Measurements from ENCODE around the gene LRMDA. TPM values are rescaled to one million over a fixed set of nuclear protein-coding genes. Genes with fewer than 3 reads are reported as not detected.

LRMDA gene
- total RNA-seq, 2 donors from 2014 or later: 9.6 to 12.6 TPM

DNA sequence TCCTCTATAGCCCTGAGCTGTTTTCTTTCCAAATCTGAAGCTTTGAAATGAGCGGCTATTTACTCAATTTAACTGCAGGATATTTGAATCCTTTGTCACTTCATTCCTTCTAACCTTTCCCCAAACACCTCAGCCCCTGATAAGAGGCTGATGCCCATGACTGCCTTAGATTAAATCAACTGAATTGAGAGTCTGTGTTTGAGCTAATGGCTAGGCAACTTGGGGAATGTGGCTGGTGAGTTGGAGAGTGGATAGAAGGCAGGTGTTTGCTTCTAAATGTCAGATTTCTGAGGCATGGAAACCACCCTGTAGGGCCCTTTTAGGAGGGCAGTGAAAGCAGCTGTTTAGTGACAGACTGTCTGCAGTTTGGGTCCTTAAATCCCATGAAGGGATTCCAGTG, 759.9 kb downstream of the LRMDA start:
- no peaks in the 10 kb centered on the region for H3K9me3 ChIP-seq
- no peak overlapping the region for H3K27ac ChIP-seq
- no peak for TF ChIP-seq POLR2A (IDR thresholded peaks at IDR 0.05)
- no peak for TF ChIP-seq CTCF (IDR thresholded peaks at IDR 0.05)
- no peak for TF ChIP-seq POLR2AphosphoS5 (IDR thresholded peaks at IDR 0.05)
- intact Hi-C loops (cut with DNase I): no loop called here
- H3K27me3 ChIP-seq (replicated peaks; ENCODE audit: insufficient read depth): no peaks in the 10 kb centered on the region
- H3K4me3 ChIP-seq: no peak overlapping the region
- H3K4me1 ChIP-seq (replicated peaks): no peaks in the 10 kb centered on the region
- 96% methylated on average over 1 of the region's 1 CpG for whole genome bisulfite sequencing
- no peak for DNase-seq (ENCODE audit: low spot score)
- no peaks in the 10 kb centered on the region for H3K36me3 ChIP-seq

GRCh38 chr10:76192151-76192550, 760.7 kb downstream of the LRMDA start:
- no peaks in the 10 kb centered on the region for H3K27me3 ChIP-seq (replicated peaks; ENCODE audit: insufficient read depth)
- TF ChIP-seq POLR2A (IDR thresholded peaks at IDR 0.05) (no peak), CTCF (IDR thresholded peaks at IDR 0.05) (no peak), POLR2AphosphoS5 (IDR thresholded peaks at IDR 0.05) (no peak)
- H3K4me1 ChIP-seq (replicated peaks): no peaks in the 10 kb centered on the region
- WGBS: 89% methylated on average over 2 of the region's 2 CpGs
- DNase-seq (ENCODE audit: low spot score): no peak
- no peaks in the 10 kb centered on the region for H3K36me3 ChIP-seq
- no peak overlapping the region for H3K27ac ChIP-seq
- intact Hi-C loops (cut with DNase I): no loop called here
- H3K4me3 ChIP-seq: no peak overlapping the region
- H3K9me3 ChIP-seq: no peaks in the 10 kb centered on the region

DNA sequence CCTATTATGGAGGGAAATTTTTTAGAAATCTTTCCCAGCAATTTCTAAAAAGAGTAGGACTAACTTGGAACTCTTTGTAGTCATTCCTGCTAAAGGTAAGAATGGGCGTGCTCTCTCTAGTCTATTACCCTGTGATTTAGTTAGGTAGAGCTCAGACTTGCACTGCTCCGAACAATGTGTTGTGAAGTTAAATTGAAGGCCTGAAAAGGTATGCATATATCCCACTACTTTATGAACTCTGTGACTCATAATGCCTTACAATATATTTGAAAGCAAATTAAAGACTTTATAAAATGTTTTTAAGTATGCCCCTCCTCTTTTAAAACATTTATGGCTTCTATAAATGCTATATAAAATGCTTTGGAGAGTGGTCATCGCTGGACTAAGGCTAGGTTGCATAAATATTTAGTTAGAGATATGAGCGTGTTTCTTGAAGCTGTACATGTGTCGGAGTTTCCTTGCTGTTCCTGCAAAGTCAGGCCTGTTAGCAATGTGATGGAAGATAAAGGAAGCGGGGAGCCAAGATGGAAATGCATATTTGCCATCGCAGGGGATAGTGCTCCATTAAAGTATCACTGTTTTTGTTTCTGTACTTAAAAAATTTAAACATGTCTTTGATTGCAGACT, 761.4 kb downstream of the LRMDA start:
- H3K4me1 ChIP-seq (replicated peaks): no peaks in the 10 kb centered on the region
- WGBS: 51% methylated on average over 7 of the region's 7 CpGs
- DNase-seq (ENCODE audit: low spot score): no peak
- TF ChIP-seq POLR2AphosphoS5 (IDR thresholded peaks at IDR 0.05) (no peak), POLR2A (IDR thresholded peaks at IDR 0.05) (no peak), CTCF (IDR thresholded peaks at IDR 0.05) (no peak)
- intact Hi-C loops (cut with DNase I): no loop called here
- no peak overlapping the region for H3K4me3 ChIP-seq
- no peaks in the 10 kb centered on the region for H3K27me3 ChIP-seq (replicated peaks; ENCODE audit: insufficient read depth)
- H3K9me3 ChIP-seq: no peaks in the 10 kb centered on the region
- no peaks in the 10 kb centered on the region for H3K36me3 ChIP-seq
- no peak overlapping the region for H3K27ac ChIP-seq

DNA sequence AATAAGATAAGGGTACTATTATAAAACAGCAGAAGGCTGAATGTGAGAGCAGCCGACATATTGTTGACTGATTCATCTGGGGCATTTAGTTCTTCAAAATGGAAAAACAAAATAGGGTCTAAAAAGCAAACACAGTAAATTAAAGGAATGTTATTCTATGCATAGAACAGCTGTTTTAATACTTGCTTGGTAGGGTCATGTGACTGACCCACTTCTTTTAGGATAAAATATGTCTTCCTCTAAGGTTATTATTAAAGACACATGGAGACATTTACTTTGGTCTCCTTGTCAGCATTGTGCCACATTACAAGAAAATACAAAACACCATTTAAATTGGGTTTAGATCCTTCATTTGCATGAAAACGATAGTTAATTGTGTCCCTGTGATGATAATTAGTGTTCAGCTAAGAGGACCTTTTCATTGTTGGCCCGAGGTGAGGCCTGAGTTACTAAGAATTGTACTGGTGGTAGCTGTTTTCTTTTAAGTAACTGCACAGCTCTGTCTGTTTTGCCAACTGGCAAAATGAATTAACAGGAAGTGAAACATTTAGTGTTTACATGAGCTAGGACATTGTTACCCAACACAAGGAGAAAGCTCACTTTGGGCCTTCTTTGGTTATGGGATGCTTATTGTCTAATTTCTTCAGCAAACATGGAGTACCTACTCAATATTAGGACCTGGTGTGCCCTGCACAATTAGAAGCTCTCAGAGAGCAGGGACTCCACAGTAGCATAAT, 764.4 kb downstream of the LRMDA start:
- Histone ChIP-seq H3K4me1 (replicated peaks) (no peaks in the 10 kb centered on the region), H3K9me3 (no peaks in the 10 kb centered on the region), H3K4me3 (no peak overlapping the region), H3K36me3 (no peaks in the 10 kb centered on the region), H3K27me3 (replicated peaks; ENCODE audit: insufficient read depth) (no peaks in the 10 kb centered on the region), H3K27ac (peak overlapping the region in 1 of 2 donors; percentile 10)
- peak; percentile 17 for DNase-seq (ENCODE audit: low spot score)
- intact Hi-C loops (cut with DNase I): no loop called here
- TF ChIP-seq POLR2AphosphoS5 (IDR thresholded peaks at IDR 0.05): peak; percentile 65
- TF ChIP-seq CTCF (IDR thresholded peaks at IDR 0.05): no peak
- no peak for TF ChIP-seq POLR2A (IDR thresholded peaks at IDR 0.05)
- WGBS: 48% methylated on average over 3 of the region's 3 CpGs

- no peaks in the 10 kb centered on the region for H3K36me3 ChIP-seq
- DNase-seq (ENCODE audit: low spot score): no peak
- no peak for TF ChIP-seq POLR2A (IDR thresholded peaks at IDR 0.05)
- no peak for TF ChIP-seq CTCF (IDR thresholded peaks at IDR 0.05)
- no peak for TF ChIP-seq POLR2AphosphoS5 (IDR thresholded peaks at IDR 0.05)
- H3K4me1 ChIP-seq (replicated peaks): no peaks in the 10 kb centered on the region
- 97% methylated on average over 4 of the region's 4 CpGs for WGBS
- no peak overlapping the region for H3K27ac ChIP-seq
- intact Hi-C loops (cut with DNase I): no loop called here
- no peaks in the 10 kb centered on the region for H3K27me3 ChIP-seq (replicated peaks; ENCODE audit: insufficient read depth)
- H3K4me3 ChIP-seq: no peak overlapping the region
- H3K9me3 ChIP-seq: no peaks in the 10 kb centered on the region
Observed at GRCh38 chr10:76197293-76197692, 765.9 kb downstream of the LRMDA start.
